Activated CD4-positive, alpha-beta T cell treated with anti-CD3 and anti-CD28 coated beads for 1 hour (primary cell): ENCODE measurements around the gene SEPTIN1.

Source experiments
- DNase-seq: peaks from one replicate; pipeline ENCODE4 v3.0.0-alpha.2; 2020

The SEPTIN1 gene

DNA sequence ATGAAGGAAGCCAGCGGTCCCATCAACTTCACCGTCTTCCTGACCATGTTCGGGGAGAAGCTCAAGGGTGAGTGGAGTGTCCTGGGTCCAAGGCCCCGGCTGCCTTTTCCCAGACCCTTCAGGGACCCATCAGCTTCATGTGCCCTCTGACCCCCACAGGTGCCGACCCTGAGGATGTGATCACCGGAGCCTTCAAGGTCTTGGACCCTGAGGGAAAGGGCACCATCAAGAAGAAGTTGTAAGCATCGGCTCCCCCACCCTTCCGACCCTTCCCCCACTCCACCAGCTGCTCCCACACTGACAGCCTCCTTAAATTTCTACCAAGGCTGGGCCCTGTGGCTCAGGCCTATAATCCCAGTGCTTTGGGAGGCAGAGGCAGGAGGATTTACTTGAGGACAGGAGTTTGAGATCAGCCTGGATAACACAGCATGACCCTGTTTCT lies 5.9 kb downstream of the SEPTIN1 start:
- DNase-seq, result no peak

DNA sequence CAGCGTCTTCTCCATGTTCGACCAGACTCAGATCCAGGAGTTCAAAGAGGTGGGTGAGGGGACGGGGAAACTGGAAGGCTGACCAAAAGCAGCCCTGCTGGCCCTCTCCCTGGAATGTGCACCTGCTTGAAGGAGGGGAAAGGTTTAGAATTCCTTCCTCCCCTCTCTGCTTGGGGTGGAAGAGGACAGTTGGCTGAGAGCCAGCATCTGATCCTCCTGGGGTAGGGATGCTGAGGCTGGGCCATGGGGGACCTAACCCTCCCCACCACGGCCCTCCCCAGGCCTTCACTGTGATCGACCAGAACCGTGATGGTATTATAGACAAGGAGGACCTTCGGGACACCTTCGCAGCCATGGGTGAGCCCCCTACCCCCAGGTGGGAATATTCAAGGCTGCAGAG lies 6.5 kb downstream of the SEPTIN1 start:
- no peak for DNase-seq

GRCh38 chr16:30374538-30374937 lies 7.8 kb downstream of the SEPTIN1 start, which contains the start of gene MYL11:
TSS of gene MYL11 (plus strand) at chr16:30374802. CDS start at chr16:30374858, 56 bp downstream.
- no peak for DNase-seq

GRCh38 chr16:30372725-30373124 lies 9.6 kb downstream of the SEPTIN1 start:
- no peak for DNase-seq

DNA sequence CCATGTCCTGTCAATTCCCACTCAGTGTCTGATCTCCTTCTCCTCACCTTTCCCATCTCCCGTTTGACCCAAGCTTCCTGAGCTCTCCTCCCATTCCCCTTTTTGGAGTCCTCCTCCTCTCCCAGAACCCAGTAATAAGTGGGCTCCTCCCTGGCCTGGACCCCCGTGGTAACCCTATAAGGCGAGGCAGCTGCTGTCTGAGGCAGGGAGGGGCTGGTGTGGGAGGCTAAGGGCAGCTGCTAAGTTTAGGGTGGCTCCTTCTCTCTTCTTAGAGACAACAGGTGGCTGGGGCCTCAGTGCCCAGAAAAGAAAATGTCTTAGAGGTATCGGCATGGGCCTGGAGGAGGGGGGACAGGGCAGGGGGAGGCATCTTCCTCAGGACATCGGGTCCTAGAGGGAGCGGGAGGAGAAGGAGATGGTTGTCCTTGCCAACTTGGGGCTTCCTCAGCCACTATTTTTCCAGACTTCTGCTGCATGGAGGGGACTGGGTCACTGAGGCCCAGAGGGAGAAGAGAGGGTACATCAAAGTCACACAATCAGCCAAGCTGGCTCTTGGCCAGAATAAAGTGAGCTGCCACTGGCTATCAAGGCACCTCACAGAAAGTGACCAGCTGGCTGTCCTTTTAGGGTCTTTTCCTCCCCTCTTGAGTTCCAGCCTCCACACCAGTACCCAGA lies 10.2 kb downstream of the SEPTIN1 start:
- no peak for DNase-seq

DNA sequence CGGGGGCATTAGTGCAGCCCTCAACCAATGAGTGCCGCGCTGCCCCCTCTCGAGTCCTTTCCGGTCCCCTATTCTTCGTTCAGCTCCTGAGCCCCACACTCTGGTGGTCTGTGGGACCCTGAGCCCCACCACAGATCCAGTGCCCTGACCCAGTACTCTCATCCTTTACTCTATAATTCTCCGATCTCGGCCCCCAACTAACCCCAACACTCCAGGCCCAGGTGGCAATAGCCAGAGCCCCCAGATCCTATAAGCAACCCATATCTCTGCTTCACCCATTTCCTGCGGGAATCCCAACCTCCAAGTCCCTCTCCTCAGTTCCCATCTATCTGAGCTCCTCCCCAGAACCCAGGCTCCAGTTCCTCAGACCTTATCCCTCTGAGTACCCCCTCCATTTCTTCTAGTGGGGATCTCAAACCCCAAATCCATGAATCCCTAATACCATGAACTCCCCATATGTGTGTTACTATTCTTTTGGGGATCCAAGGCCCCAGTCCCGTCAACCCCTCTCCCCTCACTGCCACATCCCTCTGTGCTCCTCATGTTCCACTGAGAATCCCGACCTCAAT lies 11.0 kb downstream of the SEPTIN1 start:
- DNase-seq, result no peak

DNA sequence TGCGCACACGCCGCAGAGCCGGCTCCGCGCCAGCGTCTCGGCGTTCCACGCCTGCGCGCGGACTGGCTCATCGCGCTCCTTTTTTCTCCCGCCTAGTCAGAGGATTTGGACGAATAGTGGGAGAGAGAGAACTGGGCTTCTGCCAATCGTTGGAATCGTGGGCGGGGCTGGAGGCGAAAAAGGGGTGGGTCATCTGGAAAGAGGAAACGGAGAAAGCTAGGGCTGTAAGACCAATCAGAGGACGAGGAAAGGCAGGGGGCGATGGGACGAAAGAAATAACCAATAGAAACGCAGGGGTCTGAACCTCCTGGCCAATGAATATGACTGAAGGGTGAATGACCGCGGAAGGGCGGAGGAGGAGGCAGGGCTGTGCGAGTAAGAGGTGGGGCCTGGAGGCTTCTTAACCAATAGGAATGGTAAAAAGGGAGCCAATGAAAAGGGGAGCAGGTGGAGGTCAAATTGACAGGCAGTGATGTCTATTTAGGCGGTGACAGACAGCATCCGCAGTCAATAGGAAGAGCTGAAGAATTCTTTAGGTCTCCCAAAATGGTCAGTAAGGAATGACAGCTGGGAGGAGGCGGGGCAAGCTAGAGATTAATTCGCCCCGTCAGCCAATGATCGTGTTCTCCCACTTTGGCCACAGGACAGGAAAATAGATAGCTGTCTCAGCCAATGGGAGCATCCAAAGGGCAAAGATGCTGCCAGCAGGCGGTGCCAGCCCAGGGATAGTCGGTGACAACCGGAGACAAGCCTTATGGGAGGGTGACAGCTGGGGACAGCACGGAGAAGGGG lies 11.7 kb downstream of the SEPTIN1 start, which contains the start of gene TBC1D10B:
TBC1D10B (minus strand) TSS at position 39 of the 792 bp plus-strand sequence. CDS start 311 bp downstream, outside the sequence.
- peak; percentile 98 for DNase-seq

GRCh38 chr16:30369938-30370455 lies 12.4 kb downstream of the SEPTIN1 start:
- DNase-seq, result no peak

DNA sequence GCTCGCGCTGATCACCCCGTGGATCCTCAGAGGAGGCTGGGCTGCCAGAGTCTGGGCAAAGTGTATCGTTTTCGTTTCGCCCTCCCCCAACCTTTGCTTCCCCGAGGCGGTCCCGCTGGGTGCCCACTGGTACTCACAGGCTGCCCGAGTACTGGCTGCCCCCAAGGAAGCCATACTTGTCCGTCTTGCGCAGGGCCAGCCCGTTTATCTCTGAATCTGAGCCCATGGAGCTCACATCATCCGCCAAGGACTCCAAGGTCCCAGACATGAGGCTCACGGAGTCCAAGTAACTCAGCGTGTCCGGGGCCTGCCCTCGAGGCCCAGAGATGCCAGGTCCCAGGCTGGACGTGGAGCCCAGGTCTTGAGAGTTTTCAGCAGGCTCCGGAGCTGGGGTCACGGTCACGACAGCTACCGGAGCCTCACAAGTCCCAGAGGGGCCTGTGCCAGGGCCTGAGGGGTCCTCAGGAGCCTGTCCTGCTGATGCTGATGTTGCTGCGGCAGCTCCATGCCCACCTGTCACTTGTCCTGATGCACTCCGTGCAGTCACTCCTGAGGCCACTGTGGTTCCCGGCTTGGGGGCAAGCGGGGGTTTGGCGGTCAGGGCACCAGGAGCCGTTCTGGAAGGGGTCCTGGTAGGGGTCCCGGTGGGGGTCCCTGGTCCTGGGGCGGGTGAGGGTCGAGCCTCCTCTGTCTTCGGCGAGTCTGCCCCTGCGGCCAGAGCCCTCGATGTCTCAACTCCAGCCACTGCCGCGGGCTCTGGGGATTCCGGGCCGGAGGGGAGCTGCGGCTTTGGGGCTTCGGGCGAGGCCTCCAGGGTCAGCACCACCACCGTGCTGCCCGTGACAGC lies 13.0 kb downstream of the SEPTIN1 start:
- no peak for DNase-seq

DNA sequence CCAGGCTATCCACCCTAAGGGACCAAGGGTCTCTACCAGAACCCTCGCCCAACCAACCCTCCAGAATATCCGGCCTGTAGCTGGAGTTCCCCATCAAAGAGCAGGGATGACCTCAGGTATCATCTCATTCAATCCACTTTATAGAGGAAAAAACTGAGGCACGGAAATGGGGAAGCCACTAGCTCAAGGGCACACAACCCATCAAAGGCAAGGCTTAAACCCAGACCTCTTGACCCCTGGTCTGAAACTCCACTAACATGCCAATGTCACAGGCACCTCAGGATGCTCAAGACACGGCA lies 13.6 kb downstream of the SEPTIN1 start:
- DNase-seq, result no peak

DNA sequence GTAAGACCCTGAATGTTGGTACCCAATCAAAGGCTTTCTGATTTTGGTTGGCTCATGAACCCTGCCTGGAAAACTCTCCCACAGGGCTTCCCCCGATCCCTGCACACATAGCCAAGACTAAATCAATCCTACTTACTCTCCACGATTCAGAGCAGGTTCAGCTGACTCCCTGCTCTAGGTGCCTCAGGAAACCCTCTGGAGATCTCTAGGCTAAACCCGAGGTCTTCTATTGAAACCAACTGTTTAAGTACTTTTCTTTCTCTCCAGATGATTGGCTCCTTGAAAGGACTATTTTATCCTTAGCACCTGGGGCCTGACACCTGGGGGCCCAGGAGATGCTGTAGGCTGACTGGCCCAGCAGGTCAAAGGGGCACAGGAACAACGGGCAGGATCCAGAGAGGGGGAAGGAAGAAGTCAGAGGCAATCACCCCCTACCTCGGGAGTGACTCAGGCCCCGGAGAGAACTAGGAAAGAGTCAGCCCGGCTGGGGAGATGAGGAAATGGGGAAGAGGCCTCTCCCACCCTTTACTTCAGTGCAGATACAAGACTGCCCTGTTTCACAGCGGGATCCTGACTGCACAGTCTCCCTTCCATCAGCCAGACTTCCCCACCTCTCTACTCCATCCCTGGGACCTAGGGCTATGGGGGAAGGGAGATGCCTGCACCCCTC lies 14.1 kb downstream of the SEPTIN1 start:
- DNase-seq, result no peak

- DNase-seq, result no peak
Observed at GRCh38 chr16:30367349-30368009, 14.9 kb downstream of the SEPTIN1 start.

DNA sequence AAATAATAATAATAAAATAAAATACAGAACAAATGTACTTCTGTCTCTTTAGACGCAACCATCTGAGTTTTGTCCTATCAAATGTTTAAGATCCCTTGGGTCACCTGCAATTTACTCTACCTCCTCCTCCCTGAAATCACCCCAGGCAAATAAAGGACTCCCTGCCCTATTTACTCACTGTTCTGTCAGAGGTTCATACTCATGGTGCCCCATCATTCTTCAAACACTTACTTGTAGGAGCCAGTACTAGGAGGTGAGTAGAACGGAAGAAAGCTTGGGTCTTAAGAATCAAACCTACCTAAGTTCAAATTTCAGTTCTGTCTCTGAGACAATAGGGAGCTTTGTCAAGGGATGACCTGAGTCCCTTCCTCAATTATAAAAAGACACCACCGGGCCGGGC lies 15.8 kb downstream of the SEPTIN1 start:
- no peak for DNase-seq

- no peak for DNase-seq
Observed at GRCh38 chr16:30365200-30365599, 17.2 kb downstream of the SEPTIN1 start.

GRCh38 chr16:30361180-30361579 lies 21.2 kb downstream of the SEPTIN1 start:
- DNase-seq, result no peak

DNA sequence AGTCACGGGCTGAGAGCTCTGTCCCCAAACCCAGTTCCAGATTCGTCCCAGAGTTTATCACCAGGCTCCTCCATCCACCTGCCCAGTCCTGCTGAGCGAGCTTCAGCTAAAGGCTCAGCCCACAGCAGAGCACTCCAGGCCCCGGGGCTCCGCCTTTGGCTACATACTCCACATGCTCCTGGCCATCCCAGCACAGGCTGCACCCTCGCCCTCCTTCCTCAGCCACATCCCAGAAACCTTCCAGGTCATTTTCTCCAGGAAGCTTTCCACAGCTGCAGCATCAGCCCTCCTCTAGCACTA lies 22.5 kb downstream of the SEPTIN1 start:
- DNase-seq, result no peak

DNA sequence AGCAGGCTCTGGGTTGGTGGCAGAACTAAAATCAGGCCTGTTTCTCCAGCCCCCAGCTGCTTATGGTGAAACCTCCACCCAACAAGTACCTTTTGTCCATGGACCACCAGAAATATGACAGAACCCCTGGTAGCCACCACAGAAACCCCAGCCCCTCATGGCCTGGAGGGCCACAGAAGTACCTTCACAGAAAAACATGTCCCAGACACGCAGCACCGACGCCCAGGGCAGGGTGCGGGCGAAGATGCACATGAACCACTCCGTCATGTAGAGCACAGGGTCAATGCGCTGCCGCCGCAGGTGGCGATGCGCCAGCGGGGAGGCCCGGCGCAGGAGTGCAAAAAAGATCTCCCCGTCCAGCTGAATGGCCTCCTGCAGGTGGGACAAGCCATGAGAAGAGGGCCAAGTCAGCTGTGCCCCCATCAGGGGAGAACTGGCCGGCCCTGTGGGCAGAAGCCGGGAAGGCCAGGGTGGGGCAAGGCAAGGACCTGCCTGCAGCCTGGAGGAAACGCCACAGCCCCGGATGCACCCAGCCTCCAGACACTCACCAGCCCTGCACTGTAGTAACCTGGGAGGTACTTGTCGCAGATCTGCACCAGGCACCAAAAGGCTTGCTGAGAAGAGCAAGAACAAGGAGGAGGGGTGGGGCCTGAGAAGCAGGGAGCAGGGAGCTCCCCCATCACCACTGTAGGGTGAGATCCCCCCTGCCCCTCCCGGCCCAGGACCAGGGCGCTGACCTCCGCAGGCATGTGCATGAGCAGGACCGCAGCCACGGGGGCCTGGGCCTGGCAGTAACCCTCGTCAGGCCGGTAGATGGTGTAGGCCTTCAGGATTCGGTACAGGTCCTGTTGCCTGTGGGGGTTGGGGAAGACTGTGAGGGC lies 23.1 kb downstream of the SEPTIN1 start:
- no peak for DNase-seq

- no peak for DNase-seq
Observed at GRCh38 chr16:30358577-30358936, 23.8 kb downstream of the SEPTIN1 start.

GRCh38 chr16:30357715-30358576 lies 24.4 kb downstream of the SEPTIN1 start:
- no peak for DNase-seq
